Left ventricle myocardium inferior (tissue), 1 donor: ENCODE results near the gene IL1A. TPM values are rescaled to one million over a fixed set of nuclear protein-coding genes. Genes with fewer than 3 reads are reported as not detected.

Source experiments
- DNase-seq: peaks from one replicate; pipeline ENCODE4 v3.0.0-alpha.2; 2020
- H3K27ac ChIP-seq: fragments of 200-600 bp; replicated peaks from 2 replicates; pipeline ENCODE4 v1.8.0; 2021
- H3K27me3 ChIP-seq: fragments of 200-600 bp; 2 replicates; pipeline ENCODE4 v1.8.0; 2021; ENCODE audit warnings: low read depth
- H3K36me3 ChIP-seq: fragments of 200-600 bp; 2 replicates; pipeline ENCODE4 v1.8.0; 2021
- H3K4me1 ChIP-seq: fragments of 200-600 bp; 2 replicates; pipeline ENCODE4 v1.8.0; 2021
- H3K4me3 ChIP-seq: fragments of 200-600 bp; 2 replicates; pipeline ENCODE4 v1.8.0; 2021; ENCODE audit warnings: mild to moderate bottlenecking, moderate library complexity
- H3K9me3 ChIP-seq: fragments of 200-600 bp; replicated peaks from 2 replicates; pipeline ENCODE4 v1.8.0; 2021
- intact Hi-C: fragments of 100-400 bp; cut with micrococcal nuclease; formaldehyde crosslinking; loops from one replicate; pipeline ENCODE4 v1.11.0; 2022
- total RNA-seq: library from RNA; stranded (reverse); fragmentation: NEBNext Ultra II Directional; extraction: Animal tissue kit (Norgen Biotek cat#: 25700); gene quantifications from one replicate; pipeline ENCODE4 v1.2.1, GENCODE V29; 2021
- TF ChIP-seq, protein P1 (sequence below): fragments of 200-600 bp; IDR thresholded peaks from 2 replicates; pipeline ENCODE4 v1.8.0; 2021; ENCODE audit warnings: antibody characterized with exemption, mild to moderate bottlenecking, borderline replicate concordance
- donor health status: DM: no; HTN: yes; CAD: no; lungs with severe emphysema.

Gene IL1A
- total RNA-seq, 1 donor from 2014 or later: not detected

DNA sequence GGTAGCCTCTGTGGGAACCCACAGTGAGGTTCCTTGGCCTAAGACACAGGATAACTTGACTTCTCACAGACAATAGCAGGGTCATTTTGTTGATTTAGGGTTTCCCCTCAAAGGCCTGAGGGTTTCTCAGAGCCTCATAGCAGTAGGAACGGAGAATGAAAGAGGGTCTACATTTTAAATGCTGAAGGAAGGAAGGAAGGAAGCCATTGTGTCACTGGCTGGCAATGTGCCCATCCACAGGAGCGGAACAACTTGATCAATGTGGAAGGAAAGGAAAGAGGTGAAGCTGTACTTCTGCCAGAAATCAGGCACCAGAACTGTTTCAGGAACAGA is 47.2 kb upstream of the IL1A start:
- TF ChIP-seq, protein P1, sequence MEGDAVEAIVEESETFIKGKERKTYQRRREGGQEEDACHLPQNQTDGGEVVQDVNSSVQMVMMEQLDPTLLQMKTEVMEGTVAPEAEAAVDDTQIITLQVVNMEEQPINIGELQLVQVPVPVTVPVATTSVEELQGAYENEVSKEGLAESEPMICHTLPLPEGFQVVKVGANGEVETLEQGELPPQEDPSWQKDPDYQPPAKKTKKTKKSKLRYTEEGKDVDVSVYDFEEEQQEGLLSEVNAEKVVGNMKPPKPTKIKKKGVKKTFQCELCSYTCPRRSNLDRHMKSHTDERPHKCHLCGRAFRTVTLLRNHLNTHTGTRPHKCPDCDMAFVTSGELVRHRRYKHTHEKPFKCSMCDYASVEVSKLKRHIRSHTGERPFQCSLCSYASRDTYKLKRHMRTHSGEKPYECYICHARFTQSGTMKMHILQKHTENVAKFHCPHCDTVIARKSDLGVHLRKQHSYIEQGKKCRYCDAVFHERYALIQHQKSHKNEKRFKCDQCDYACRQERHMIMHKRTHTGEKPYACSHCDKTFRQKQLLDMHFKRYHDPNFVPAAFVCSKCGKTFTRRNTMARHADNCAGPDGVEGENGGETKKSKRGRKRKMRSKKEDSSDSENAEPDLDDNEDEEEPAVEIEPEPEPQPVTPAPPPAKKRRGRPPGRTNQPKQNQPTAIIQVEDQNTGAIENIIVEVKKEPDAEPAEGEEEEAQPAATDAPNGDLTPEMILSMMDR: no peak
- Histone ChIP-seq H3K27me3 (peaks cover 20% of the 10 kb centered on the region), H3K36me3 (no peaks in the 10 kb centered on the region), H3K4me3 (no peak overlapping the region), H3K9me3 (no peaks in the 10 kb centered on the region), H3K4me1 (no peaks in the 10 kb centered on the region), H3K27ac (no peak overlapping the region)
- intact Hi-C loops: no loop called here
- DNase-seq: no peak

DNA sequence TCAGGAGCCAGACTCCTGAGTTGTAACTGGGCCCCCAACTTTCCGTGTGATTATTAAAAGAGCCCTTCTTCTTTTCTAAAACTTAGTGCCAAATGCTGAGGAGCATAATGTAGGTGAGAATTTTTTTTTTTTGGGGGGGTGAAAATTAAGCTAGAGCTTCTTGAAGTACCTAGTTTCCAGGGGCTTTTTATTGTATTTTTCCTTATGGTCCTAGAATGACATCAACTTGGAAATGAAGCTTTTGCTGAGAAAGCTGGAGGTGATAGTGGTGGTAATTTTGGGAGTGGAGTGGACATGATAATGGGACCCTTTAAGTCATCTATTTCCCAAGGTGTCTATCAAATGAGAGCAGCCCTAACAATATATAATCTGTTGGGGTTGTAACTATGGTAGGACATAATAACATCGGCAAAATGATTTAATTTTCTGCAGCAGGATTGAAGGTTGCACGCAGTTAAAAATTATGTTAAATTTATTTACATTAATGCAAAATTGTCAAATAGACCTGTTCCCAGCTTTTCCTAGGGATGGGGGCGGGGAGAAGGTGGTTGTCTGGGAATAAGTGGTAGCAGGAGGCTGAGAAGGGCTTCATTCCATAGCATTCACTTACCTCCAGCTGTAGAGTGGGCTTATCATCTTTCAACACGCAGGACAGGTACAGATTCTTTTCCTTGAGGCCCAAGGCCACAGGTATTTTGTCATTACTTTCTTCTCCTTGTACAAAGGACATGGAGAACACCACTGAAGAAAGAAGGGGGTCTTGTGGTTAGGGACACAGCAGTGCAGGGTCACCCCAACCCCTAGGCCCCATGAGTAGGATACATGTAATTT is 46.6 kb upstream of the IL1A start:
- no peak overlapping the region for H3K4me3 ChIP-seq
- H3K27me3 ChIP-seq: peaks cover 15% of the 10 kb centered on the region
- no peaks in the 10 kb centered on the region for H3K9me3 ChIP-seq
- no peaks in the 10 kb centered on the region for H3K4me1 ChIP-seq
- intact Hi-C loops: no loop called here
- TF ChIP-seq, protein P1: no peak
- no peak for DNase-seq
- H3K27ac ChIP-seq: no peak overlapping the region
- no peaks in the 10 kb centered on the region for H3K36me3 ChIP-seq

DNA sequence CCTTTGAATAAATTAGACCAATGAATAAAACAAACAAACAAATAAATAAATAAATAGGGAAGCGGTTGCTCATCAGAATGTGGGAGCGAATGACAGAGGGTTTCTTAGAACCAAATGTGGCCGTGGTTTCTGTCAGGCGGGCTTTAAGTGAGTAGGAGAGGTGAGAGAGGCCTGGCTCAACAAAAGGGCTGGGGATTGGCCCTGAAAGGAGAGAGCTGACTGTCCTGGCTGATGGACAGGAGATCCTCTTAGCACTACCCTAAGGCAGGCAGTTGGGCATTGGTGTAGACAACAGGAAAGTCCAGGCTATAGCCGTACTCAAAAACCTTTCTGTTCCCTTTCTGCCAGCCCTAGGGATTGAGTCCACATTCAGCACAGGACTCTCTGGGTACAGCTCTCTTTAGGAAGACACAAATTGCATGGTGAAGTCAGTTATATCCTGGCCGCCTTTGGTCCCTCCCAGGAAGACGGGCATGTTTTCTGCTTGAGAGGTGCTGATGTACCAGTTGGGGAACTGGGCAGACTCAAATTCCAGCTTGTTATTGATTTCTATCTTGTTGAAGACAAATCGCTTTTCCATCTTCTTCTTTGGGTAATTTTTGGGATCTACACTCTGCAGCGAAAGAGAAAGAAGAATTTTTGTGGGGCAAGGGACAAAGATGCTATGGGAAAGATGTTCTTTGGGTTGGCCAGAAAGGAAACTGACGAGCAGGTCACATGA is 45.8 kb upstream of the IL1A start:
- H3K27me3 ChIP-seq: peaks cover 12% of the 10 kb centered on the region
- DNase-seq: no peak
- no peak overlapping the region for H3K27ac ChIP-seq
- no peaks in the 10 kb centered on the region for H3K36me3 ChIP-seq
- H3K9me3 ChIP-seq: no peaks in the 10 kb centered on the region
- TF ChIP-seq, protein P1: no peak
- H3K4me3 ChIP-seq: no peak overlapping the region
- intact Hi-C loops: no loop called here
- H3K4me1 ChIP-seq: no peaks in the 10 kb centered on the region

DNA sequence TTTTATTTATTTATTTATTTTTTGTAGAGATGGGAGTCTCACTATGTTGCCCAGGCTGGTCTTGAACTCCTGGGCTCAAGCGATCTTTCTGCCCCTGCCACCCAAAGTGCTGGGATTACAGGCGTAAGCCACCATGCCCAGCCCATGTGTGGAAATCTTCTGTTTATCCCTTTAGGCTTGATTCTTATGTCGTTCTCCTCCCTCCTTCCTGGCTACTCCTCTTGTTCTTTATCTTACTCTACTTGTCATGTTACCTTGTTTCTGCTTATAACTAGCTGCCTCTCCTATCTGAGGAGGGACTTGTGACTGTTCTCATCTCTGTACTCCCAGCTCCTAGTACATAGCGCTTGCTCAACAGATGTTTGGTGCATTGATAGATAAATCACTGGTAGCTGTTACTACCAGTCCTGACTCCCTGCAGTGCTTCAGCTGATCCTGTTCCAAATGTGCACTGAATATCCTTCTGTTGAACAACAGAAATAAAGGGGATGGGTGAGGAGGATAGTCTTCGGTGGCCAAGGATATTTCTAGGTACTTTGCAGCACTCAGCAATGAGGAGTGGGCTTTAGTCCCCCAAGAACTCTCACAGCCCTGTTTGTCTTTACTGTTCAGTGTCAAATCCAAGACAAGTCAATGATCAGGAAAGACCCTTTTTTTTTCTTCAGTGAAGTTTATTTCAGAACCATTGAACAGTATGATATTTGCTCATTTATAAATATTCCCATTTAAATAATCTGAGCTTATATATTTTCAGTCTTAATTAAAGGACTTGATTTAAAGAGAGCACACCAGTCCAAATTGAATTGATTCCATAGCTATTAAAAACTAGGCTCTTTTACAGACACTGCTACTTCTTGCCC is 45.0 kb upstream of the IL1A start:
- TF ChIP-seq, protein P1: no peak
- intact Hi-C loops: no loop called here
- H3K27ac ChIP-seq: no peak overlapping the region

DNA sequence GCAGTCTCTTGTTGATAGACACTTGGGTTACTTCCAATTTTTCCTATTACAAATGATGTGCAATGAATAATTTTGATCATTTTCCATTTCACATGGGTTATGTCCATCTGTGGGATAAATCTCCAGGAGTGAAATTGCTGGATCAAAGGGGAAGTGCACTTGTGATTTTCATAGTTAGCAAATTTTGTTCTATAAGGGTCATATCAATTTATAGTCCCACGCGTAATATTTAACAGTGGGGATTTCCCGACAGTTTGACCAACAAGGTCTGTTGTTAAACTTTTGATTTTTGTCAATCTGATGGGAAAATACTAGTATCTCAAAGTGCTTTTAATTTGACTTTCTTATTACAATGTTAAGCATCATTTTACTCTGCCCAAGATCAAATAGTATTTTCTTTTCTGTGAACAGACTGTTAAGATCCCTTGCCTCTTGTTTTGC is 44.0 kb upstream of the IL1A start:
- intact Hi-C loops: no loop called here
- no peaks in the 10 kb centered on the region for H3K36me3 ChIP-seq
- TF ChIP-seq, protein P1: no peak

More for the DNA sequence above, 45.0 kb upstream of the IL1A start:
- H3K27me3 ChIP-seq: peaks cover 9% of the 10 kb centered on the region
- no peaks in the 10 kb centered on the region for H3K36me3 ChIP-seq
- H3K4me1 ChIP-seq: no peaks in the 10 kb centered on the region
- no peak for DNase-seq
- no peak overlapping the region for H3K4me3 ChIP-seq
- no peaks in the 10 kb centered on the region for H3K9me3 ChIP-seq

More for the DNA sequence above, 44.0 kb upstream of the IL1A start:
- Histone ChIP-seq H3K4me3 (no peak overlapping the region), H3K27me3 (peaks cover 6% of the 10 kb centered on the region), H3K27ac (no peak overlapping the region), H3K9me3 (no peaks in the 10 kb centered on the region), H3K4me1 (no peaks in the 10 kb centered on the region)
- no peak for DNase-seq
